ENCODE results near the gene CDC37L1.
A peak's percentile ranks its signal among the peaks of the same experiment; 100 is the strongest.

The CDC37L1 gene

DNA sequence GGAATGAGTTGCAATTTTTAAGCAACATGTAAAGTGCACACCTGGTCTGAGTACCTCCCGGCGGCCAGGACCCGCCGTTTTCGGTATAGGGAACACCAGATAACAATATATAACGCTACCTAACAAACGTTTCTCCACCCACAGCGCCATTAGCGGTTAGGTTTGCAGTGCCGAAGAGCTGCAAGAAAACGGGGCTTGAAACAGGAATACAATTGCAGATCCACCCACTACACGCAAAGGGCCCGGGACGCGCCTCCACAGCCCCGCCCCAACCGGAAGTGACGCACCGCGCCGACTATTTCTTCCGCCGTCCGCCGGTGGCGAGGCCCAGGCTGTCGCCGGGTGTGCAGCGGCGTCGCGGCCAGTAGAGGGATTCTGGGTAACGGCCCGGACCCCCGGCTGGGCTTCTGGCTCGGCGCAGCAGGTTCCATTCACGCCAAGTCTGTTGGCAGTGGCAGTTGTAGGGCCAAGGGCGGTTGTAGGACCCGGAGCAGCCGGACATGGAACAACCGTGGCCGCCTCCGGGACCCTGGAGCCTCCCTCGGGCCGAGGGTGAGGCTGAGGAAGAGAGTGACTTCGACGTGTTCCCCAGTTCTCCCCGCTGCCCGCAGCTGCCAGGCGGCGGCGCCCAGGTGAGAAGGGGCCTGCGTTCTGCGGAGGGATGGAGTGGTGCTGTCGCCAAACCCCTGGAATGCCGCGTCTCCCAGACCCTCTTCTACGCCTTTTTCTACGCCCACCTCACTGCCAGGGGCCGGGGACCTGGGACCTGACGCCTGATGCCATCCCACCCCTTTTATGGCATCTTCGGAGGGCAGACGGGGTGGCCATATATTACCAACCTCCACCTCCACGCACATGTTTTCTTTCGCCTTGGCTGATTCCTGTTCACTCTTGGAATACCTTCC lies at the start of gene CDC37L1:
Gene CDC37L1, plus strand, starts transcription at position 302 of the 905 bp plus-strand sequence. Its CDS starts 199 bp downstream, at position 501.
- peak; percentile 100 for DNase-seq (ENCODE audit: low read depth)
- H3K4me3 ChIP-seq (ENCODE audit: low read depth, low read length) = peak within 1 kb of the TSS; percentile 80
- TF ChIP-seq POLR2A (IDR thresholded peaks at IDR 0.05; ENCODE audit: extremely low read depth, insufficient read length) (peak; percentile 100), MYC (IDR thresholded peaks at IDR 0.05; ENCODE audit: low read depth, low read length) (peak; percentile 96)
- TF ChIP-seq, protein P1, sequence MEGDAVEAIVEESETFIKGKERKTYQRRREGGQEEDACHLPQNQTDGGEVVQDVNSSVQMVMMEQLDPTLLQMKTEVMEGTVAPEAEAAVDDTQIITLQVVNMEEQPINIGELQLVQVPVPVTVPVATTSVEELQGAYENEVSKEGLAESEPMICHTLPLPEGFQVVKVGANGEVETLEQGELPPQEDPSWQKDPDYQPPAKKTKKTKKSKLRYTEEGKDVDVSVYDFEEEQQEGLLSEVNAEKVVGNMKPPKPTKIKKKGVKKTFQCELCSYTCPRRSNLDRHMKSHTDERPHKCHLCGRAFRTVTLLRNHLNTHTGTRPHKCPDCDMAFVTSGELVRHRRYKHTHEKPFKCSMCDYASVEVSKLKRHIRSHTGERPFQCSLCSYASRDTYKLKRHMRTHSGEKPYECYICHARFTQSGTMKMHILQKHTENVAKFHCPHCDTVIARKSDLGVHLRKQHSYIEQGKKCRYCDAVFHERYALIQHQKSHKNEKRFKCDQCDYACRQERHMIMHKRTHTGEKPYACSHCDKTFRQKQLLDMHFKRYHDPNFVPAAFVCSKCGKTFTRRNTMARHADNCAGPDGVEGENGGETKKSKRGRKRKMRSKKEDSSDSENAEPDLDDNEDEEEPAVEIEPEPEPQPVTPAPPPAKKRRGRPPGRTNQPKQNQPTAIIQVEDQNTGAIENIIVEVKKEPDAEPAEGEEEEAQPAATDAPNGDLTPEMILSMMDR (IDR thresholded peaks at IDR 0.05; ENCODE audit: low read depth, low read length) = peak; percentile 35
- TF ChIP-seq, protein P2, sequence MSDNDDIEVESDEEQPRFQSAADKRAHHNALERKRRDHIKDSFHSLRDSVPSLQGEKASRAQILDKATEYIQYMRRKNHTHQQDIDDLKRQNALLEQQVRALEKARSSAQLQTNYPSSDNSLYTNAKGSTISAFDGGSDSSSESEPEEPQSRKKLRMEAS (IDR thresholded peaks at IDR 0.05; ENCODE audit: low read depth, low read length) = peak; percentile 92

DNA sequence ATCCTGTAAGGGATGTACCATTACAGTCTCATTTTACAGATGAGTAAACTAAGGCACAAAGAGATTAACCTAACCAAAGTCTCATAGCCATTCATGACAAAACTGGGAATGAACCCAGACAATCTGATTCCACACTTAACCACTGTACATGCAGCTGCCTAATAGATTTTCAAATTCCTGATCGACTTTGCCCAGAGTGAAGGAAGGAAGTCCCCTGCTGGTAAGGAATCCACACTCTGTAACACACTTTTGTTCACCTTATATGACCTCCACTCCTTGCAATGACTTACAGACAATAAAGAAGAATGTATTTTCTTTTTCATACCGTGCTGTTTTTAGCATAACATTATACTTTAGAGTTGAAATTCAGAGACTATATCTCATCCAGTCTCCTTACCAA lies 48.5 kb upstream of the CDC37L1 start:
- peak; percentile 41 for DNase-seq (ENCODE audit: low read depth)
- no peak overlapping the region for H3K4me3 ChIP-seq (ENCODE audit: low read depth, low read length)
- no peak for TF ChIP-seq MYC (IDR thresholded peaks at IDR 0.05; ENCODE audit: low read depth, low read length)

DNA sequence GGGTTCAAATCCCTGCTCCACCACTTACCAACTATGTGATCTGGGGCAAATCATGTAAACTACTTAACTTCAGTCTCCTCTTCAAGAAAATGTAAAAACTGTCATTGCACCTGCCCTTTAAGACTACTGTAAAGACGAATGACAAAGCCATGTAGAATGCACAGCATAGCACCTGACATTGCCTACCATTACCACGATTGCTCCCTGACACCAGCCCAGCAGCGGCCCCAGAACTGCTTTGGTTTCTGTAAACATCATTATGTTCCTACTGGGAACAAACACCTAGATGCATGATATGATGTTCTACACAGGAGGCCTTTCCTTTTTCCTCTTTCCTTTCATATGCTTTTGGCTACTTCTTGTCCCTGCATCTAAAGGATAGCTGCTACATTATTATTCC lies 40.4 kb upstream of the CDC37L1 start:
- no peak for DNase-seq (ENCODE audit: low read depth)
- H3K4me3 ChIP-seq (ENCODE audit: low read depth, low read length) = no peak overlapping the region
- TF ChIP-seq, protein P2 (IDR thresholded peaks at IDR 0.05; ENCODE audit: low read depth, low read length) = no peak
- TF ChIP-seq, protein P1 (IDR thresholded peaks at IDR 0.05; ENCODE audit: low read depth, low read length) = no peak
- TF ChIP-seq MYC (IDR thresholded peaks at IDR 0.05; ENCODE audit: low read depth, low read length) = no peak
- no peak for TF ChIP-seq POLR2A (IDR thresholded peaks at IDR 0.05; ENCODE audit: extremely low read depth, insufficient read length)

DNA sequence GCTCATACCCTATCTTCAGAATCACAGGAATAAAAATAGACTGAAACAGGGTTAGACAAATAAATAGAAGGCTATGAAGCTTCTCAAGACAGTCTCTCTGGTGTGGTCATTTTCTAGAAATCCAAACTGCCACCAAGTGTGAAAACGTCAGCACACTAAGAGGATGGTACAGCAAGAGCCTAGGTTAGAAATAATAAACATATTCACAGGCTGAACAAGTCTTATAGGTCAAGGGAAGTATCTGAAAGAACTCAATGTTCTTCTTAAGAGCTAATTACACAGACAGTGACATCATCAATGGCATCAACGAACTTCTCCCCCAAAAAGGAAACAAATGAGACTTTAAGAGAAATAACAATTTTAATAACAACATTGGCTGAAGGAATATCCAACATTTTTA lies 39.9 kb upstream of the CDC37L1 start:
- TF ChIP-seq MYC (IDR thresholded peaks at IDR 0.05; ENCODE audit: low read depth, low read length) (no peak), POLR2A (IDR thresholded peaks at IDR 0.05; ENCODE audit: extremely low read depth, insufficient read length) (no peak)
- TF ChIP-seq, protein P2 (IDR thresholded peaks at IDR 0.05; ENCODE audit: low read depth, low read length) = no peak
- TF ChIP-seq, protein P1 (IDR thresholded peaks at IDR 0.05; ENCODE audit: low read depth, low read length) = no peak
- no peak overlapping the region for H3K4me3 ChIP-seq (ENCODE audit: low read depth, low read length)
- DNase-seq (ENCODE audit: low read depth) = no peak

DNA sequence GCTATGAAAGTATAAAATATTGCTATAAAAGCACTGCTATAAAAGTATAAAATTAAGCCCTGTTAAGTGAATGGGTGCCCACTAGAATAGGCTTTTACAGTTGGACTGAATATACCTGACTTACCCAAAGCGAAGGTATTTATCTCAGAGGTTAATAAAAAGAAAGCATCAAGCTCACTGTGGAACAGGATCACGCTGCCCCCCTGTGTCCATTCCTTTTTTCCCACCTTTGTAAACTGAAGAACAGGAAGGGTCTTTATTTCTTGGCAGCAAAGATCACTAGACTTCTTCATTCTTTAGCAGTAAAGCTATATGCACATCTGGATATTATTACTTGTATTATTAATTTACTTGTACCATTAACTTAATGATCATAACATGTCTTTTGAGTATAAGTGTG lies 39.3 kb upstream of the CDC37L1 start:
- DNase-seq (ENCODE audit: low read depth) = peak; percentile 70

DNA sequence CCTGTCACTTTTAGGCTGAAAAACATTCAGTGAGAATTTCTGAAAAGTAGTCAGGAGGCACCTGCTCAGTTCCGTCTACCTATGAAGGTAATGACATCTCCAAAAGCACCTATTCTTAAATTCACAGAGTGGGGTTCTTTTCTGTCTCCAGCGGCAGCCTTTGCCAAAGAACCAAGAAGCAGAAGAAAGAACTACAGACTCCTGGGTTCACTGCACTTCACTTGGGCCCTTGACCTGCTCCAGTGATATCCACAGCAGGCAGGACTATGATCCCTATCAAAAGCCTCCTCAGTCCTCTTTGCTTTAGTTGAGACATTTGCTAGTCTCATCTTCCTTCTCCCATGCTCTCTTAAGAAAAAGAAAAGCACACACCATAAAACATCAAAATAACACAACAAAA lies 37.0 kb upstream of the CDC37L1 start:
- TF ChIP-seq, protein P2 (IDR thresholded peaks at IDR 0.05; ENCODE audit: low read depth, low read length) = no peak
- TF ChIP-seq, protein P1 (IDR thresholded peaks at IDR 0.05; ENCODE audit: low read depth, low read length) = no peak
- TF ChIP-seq POLR2A (IDR thresholded peaks at IDR 0.05; ENCODE audit: extremely low read depth, insufficient read length) = no peak
- TF ChIP-seq MYC (IDR thresholded peaks at IDR 0.05; ENCODE audit: low read depth, low read length) = no peak
- DNase-seq (ENCODE audit: low read depth) = no peak

More for the DNA sequence above, 39.3 kb upstream of the CDC37L1 start:
- TF ChIP-seq POLR2A (IDR thresholded peaks at IDR 0.05; ENCODE audit: extremely low read depth, insufficient read length) = no peak
- TF ChIP-seq, protein P2 (IDR thresholded peaks at IDR 0.05; ENCODE audit: low read depth, low read length) = no peak
- TF ChIP-seq, protein P1 (IDR thresholded peaks at IDR 0.05; ENCODE audit: low read depth, low read length) = peak; percentile 72
- H3K4me3 ChIP-seq (ENCODE audit: low read depth, low read length) = no peak overlapping the region

More for the DNA sequence above, 37.0 kb upstream of the CDC37L1 start:
- no peak overlapping the region for H3K4me3 ChIP-seq (ENCODE audit: low read depth, low read length)
